Activated naive CD4-positive, alpha-beta T cell treated with Interleukin-2 at 50 U/mL for 16 hours (primary cell): Measurements from ENCODE around the gene NEK2.
"Not testable (repeated sequence)": the region's sequence is repeated elsewhere in the genome, so short reads cannot be mapped to it uniquely, and the experiment has no call there.

Experiments used
- DNase-seq: peaks from one replicate; pipeline ENCODE4 v3.0.0-alpha.2; 2020

Gene NEK2

DNA sequence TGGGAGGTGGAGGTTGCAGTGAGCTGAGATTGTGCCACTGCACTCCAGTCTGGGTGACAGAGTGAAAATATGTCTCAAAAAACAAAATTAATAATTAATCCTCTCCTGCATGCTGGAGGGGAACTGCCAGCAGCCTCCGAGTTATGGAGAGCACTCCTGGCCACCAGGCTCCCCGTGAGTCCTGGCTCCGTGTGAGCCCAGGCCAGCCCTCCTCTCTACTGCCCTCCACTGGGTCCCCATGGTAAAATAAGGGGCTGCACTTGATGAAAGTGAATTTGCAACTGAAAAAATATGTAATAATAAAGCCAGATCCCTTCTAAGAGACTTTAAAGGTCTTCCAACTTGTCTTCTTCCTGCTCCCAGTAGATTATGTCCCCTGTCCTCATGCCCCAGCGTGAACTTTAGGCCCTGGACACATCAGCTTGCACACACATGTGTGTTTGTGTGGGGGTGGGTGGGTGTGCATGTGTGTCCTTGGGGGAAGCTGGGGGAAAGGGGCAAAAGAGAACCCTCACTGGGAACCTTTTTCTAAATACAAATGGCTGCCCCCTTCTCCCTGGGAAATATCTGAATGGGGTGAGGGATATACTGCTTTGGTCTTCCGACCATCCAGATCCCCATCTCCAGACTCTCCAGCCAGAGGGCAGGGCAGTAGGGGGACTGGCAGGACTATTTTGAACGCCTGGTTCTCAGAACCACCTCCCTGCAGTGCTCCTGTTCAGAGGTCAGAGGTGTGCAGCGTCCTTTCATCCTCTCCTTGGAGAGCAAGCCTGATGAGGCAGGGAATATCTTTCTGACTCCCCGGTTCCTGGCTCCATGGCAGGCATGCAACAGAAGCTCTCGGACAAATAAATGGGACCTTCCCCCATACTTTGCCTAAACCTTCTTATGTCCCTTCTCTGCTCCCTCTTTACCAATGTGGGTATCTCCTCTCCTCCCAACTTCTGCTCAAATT lies 26.2 kb downstream of the NEK2 start:
- no peak for DNase-seq

DNA sequence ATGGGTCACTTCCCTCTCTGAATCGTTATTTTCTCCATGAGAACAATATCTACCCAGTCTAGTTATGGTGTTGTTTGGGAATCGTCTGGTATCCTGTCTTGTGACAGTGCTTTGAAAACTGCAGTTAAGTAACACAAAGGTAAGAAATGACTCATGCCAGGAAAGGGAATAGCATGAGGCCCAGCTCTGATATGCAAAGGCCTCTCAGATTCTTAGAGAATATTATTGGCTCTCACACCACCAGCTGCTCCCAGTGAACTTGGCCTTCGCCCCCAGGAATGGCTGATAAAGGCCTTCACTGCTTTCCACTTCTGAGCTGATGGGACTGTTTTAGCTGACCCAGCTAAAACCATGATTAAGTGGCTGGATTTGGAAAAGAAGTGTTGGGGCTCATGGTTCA lies 27.1 kb downstream of the NEK2 start:
- DNase-seq, result no peak

DNA sequence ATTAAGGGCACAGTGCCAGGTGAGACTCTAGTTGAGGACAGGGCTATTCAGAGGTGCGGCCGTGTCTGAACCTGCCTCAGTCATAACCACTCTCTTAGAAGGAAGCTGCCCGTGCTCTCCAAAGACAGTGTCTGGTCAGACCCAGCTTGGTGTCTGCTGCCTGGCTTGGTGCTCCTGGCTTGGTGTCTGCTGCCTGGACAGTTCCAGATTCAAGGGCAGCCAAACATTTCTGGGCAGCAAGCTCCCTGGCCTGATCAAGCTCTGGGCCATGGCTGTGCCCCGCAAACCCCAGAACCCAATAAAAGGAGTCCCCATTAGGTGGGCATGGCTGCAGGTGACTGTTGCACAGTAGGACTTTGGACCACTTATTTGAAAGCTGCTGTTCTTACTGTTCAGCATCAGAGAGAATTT lies 27.7 kb downstream of the NEK2 start:
- no peak for DNase-seq

DNA sequence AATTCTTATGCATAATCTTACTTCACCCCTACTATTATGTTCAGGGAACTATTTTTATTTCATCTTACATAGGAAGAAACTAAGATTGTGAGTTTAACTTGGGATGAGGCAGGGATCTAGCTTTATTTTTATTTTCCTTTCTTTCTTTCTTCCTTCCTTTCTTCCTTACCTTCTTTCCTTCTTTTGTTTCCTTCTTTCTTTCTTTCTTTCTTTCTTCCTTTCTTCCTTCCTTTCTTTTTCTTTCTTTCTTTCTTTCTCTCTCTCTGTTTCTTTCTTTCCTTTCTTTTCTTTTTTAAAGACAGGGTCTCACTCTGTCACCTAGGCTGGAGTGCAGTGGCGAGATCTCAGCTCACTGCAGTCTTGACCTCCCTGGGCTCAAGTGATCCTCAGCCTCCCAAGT lies 28.9 kb downstream of the NEK2 start:
- DNase-seq, result no peak

DNA sequence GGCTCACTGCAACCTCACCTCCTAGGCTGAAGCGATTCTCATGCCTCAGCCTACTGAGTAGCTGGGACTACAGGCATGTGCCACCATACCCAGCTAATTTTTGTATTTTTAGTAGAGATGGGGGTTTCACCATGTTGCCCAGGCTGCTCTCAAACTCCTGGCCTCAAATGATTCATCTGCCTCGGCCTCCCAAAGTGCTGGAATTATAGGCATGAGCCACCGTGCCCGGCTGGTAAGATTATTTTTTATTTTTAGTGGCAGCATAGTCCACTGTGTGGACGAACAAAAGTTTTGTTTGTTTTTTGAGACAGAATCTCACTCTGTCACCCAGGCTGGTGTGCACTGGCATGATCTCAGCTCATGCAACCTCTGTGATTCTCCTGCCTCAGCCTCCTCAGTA lies 29.8 kb downstream of the NEK2 start:
- not testable (repeated sequence) for DNase-seq

- no peak for DNase-seq
Observed at GRCh38 chr1:211644653-211645052, 30.8 kb downstream of the NEK2 start.

GRCh38 chr1:211643324-211644212 lies 31.9 kb downstream of the NEK2 start:
- peak; percentile 13 for DNase-seq

DNA sequence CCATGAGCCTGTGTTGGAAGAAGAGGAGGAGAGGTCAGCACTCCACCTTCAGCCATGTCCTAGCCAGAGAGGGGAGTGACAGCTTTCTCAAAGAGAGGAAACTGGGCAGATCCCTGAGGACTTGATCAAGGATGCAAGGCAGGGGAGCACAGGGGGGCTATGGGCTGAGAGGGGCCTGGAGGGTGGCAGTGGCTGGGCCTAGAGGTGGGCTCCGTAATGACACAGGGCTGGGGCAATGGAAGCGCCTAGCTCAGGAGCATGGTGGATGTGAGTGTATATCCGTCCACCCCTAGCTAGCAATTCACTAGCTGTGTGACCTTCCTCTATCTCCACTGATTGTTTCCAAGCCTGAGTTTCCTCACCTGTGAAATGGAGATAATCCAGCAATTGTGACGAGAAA lies 32.6 kb downstream of the NEK2 start:
- DNase-seq, result no peak

GRCh38 chr1:211641942-211642341 lies 33.5 kb downstream of the NEK2 start:
- DNase-seq, result no peak

GRCh38 chr1:211641044-211641800 lies 34.2 kb downstream of the NEK2 start:
- DNase-seq, result no peak

GRCh38 chr1:211640301-211640630 lies 35.2 kb downstream of the NEK2 start:
- DNase-seq, result no peak

DNA sequence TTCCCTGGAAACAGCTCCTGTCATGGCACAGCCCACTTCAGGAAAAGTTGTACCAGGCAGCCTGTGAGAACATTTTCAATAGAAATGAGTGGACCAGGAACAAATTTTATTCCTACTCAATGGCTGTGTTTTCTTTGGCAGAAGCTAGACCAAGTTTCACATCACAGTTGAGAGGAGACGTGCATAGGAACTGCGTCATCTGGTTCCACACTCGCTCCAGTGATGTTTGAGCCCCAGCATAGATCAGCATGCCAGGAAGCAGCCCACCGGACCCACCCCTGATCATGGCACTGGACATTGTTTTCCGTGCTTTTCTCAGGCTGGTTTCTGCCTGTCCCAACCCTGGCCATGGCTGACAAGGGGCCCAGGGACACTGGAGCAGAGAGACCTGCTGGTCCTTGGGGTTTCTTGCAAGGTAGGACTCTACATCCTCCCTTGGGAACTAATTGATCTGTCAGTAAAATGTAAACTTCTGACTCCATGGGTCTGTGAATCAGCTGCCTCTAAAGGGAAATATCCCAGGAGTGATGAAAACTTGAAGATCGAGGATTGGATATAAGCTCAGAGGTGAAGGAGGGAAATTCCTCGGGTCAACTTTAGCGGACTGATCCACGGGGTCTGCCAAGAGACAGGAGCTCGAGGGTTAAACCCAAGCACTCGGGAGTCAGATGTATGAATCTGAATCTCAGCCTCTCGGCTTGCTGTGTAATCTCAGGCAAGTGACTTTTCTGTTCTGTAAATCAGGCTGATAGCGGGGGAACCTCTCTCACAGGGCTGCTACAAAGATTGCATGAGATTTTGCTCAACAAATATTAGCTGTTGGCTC lies 35.7 kb downstream of the NEK2 start:
- DNase-seq, result no peak

DNA sequence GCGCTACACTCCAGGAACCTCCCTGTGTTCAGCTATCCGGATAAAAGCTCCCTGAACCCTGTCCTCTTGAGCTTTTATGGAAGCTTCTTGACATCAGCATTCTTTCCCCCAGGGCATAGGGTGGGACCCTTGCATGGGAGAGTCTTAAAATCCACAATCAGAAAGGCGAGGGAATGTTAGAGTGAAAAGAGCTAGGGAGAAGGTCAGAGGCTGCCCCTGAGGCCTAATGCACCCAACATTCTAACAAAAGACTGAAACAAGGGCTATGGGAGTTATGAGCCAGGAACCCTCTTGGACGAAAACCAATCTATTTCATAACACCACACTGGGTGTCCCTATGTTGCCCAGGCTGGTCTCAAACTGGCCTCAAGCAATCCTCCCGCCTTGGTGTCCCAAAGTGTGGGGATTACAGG lies 36.7 kb downstream of the NEK2 start:
- DNase-seq, result no peak

DNA sequence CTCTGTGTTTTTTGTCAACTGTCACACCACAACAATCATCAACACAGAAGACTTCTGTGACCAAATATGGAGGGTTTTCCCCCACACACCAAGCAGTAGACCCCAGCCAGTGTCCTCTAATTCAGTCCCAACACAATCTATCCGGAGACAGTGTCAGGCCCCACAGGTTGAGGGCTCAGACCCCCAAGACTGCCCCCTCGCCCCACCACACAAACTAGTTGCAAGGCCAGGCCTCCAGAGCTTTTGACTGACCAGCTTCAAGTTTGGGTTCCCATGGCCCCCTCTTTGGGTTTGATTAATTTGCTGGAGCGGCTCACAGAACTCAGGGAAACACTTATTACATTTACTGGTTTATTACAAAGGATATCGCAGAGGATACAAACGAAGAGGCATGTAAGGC lies 37.2 kb downstream of the NEK2 start:
- no peak for DNase-seq

DNA sequence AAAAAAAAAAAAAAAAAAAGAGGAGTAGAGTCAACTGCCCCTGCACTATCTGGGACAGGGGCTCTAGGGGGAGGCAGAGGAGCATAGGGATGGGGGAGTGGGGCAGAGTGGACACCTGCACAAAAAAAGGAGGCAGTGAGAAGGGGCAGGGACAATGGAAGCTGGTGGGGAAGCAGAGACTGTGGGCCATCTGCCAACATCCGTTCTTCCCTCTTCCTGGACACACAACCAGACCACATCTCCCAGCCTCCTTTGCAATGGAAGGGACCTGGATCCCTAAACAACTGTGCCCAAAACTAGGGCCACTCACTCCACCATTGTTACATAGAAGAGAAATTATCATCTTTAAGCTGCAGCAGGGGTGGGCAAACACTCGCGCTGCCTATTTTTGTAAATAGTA lies 38.4 kb downstream of the NEK2 start:
- DNase-seq, result no peak

DNA sequence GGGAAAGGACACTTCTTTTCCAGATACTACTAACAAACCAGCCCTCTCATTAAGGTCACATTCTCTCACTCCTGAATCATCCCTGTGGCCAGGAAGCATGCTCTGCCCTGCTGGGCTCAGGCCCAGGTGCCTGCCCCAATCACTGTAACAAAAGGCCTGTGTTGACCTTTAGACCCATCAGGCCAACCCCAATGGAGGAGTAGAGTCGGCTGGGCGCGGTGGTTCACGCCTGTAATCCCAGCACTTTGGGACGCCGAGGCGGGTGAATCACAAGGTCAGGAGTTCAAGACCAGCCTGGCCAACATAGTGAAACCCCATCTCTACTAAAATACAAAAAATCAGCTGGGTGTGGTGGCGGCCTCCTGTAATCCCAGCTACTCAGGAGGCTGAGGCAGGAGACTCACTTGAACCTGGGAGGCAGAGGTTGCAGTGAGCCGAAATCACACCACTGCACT lies 38.8 kb downstream of the NEK2 start:
- not testable (repeated sequence) for DNase-seq

DNA sequence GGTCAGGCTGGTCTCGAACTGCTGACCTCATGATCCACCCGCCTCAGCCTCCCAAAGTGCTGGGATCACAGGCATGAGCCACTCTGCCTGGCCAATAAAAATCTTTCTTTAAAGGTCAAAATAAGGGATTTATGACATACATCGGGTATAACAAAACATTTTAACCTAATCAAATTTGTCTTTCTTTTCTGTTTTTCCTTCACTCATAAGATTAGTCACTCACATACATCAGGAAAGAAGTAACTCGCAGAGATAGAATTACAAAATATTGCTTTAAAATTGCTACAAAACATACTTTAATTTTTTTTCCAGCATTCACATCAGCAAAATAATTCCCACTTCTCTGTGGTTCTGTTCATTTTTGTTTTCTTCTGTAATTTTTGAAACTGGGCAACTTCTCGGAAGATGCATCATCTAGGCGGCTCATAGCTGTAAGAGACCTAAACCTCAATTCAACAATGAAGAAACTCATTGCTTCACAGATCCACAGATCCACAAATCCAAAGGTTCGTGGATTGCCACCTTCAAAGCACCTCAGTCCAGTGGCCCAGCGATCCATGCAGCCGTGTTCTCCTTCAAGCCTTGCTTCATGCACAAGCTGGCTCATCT lies 39.7 kb downstream of the NEK2 start:
- no peak for DNase-seq

DNA sequence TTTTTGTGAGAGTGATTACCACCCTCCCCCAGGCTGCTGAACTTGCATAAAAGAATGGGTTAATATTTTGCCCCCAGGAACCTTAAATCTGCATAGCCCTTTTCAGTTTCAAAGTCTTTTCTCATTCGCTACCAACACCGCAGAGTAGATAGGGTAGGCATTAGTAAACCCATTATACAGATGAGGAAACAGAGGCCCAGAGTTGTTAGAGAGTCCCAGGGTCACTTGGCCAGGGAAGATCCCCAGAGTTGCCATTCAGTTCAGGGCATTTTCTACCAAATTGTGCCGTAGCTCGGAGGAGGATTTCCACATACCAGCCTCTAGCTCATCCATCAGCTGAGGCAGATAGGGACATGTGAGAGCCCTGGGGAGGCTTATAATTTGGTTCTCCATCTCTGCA lies 40.5 kb downstream of the NEK2 start:
- no peak for DNase-seq

GRCh38 chr1:211634461-211634860 lies 41.0 kb downstream of the NEK2 start:
- DNase-seq, result no peak

- no peak for DNase-seq
Observed at GRCh38 chr1:211633524-211633846, 41.9 kb downstream of the NEK2 start.

GRCh38 chr1:211632808-211633523 lies 42.5 kb downstream of the NEK2 start:
- no peak for DNase-seq
